ENCODE results near the gene TMEM80. TPM values are rescaled to one million over a fixed set of nuclear protein-coding genes. Genes with fewer than 3 reads are reported as not detected.

Gene TMEM80
- total and polyA plus RNA-seq, 2 experiments from 2014 or later = 26.7 to 35.5 TPM

- peak overlapping the region; percentile 53 for H3K27ac ChIP-seq
- H4K20me1 ChIP-seq (ENCODE audit: insufficient read depth, poor library complexity, severe bottlenecking) = no peaks in the 10 kb centered on the region
- 74% methylated on average over 11 of the region's 11 CpGs for WGBS (ENCODE audit: low lambda C conversion rate, missing lambda C conversion rate)
- no peak overlapping the region for H2AFZ ChIP-seq
- no peaks in the 10 kb centered on the region for H3K27me3 ChIP-seq
- no peak overlapping the region for H3K4me2 ChIP-seq
- no peaks in the 10 kb centered on the region for H3K36me3 ChIP-seq (replicated peaks; ENCODE audit: insufficient read depth, low read depth)
- no peaks in the 10 kb centered on the region for H3K9me2 ChIP-seq (replicated peaks; ENCODE audit: insufficient read depth)
- no peak overlapping the region for H3K4me3 ChIP-seq
- no peak for DNase-seq (ENCODE audit: low spot score)
- H3K4me1 ChIP-seq (ENCODE audit: insufficient read depth) = no peaks in the 10 kb centered on the region
- peaks cover 8% of the 10 kb centered on the region for H3K79me2 ChIP-seq
- TF ChIP-seq CTCF (IDR thresholded peaks at IDR 0.05; ENCODE audit: poor library complexity) (no peak), EZH2 (IDR thresholded peaks at IDR 0.05; ENCODE audit: borderline replicate concordance) (no peak), EZH2phosphoT487 (IDR thresholded peaks at IDR 0.05; ENCODE audit: low read depth, severe bottlenecking, unreplicated experiment) (no peak)
- H3K9me3 ChIP-seq (ENCODE audit: low read depth) = no peaks in the 10 kb centered on the region
These were observed 29.8 kb upstream of the TMEM80 start for GRCh38 chr11:665704-666281.

GRCh38 chr11:673866-674265, 21.8 kb upstream of the TMEM80 start:
- H3K9me2 ChIP-seq (replicated peaks; ENCODE audit: insufficient read depth) = no peaks in the 10 kb centered on the region
- WGBS (ENCODE audit: low lambda C conversion rate, missing lambda C conversion rate) = 97% methylated on average over 8 of the region's 8 CpGs
- no peak overlapping the region for H3K27ac ChIP-seq
- TF ChIP-seq EZH2 (IDR thresholded peaks at IDR 0.05; ENCODE audit: borderline replicate concordance) = no peak
- TF ChIP-seq EZH2phosphoT487 (IDR thresholded peaks at IDR 0.05; ENCODE audit: low read depth, severe bottlenecking, unreplicated experiment) = no peak
- TF ChIP-seq CTCF (IDR thresholded peaks at IDR 0.05; ENCODE audit: poor library complexity) = no peak
- H3K4me1 ChIP-seq (ENCODE audit: insufficient read depth) = no peaks in the 10 kb centered on the region
- H2AFZ ChIP-seq = no peak overlapping the region
- H3K36me3 ChIP-seq (replicated peaks; ENCODE audit: insufficient read depth, low read depth) = no peaks in the 10 kb centered on the region
- no peaks in the 10 kb centered on the region for H3K9me3 ChIP-seq (ENCODE audit: low read depth)
- H3K4me2 ChIP-seq = no peak overlapping the region
- DNase-seq (ENCODE audit: low spot score) = no peak
- H4K20me1 ChIP-seq (ENCODE audit: insufficient read depth, poor library complexity, severe bottlenecking) = no peaks in the 10 kb centered on the region
- H3K27me3 ChIP-seq = no peaks in the 10 kb centered on the region
- no peak overlapping the region for H3K4me3 ChIP-seq
- no peaks in the 10 kb centered on the region for H3K79me2 ChIP-seq

- no peaks in the 10 kb centered on the region for H3K9me3 ChIP-seq (ENCODE audit: low read depth)
- H3K9me2 ChIP-seq (replicated peaks; ENCODE audit: insufficient read depth) = no peaks in the 10 kb centered on the region
- no peaks in the 10 kb centered on the region for H3K27me3 ChIP-seq
- H3K4me2 ChIP-seq = no peak overlapping the region
- TF ChIP-seq CTCF (IDR thresholded peaks at IDR 0.05; ENCODE audit: poor library complexity) = no peak
- no peak for TF ChIP-seq EZH2phosphoT487 (IDR thresholded peaks at IDR 0.05; ENCODE audit: low read depth, severe bottlenecking, unreplicated experiment)
- TF ChIP-seq EZH2 (IDR thresholded peaks at IDR 0.05; ENCODE audit: borderline replicate concordance) = no peak
- H4K20me1 ChIP-seq (ENCODE audit: insufficient read depth, poor library complexity, severe bottlenecking) = no peaks in the 10 kb centered on the region
- DNase-seq (ENCODE audit: low spot score) = no peak
- H2AFZ ChIP-seq = no peak overlapping the region
- no peak overlapping the region for H3K4me3 ChIP-seq
- WGBS (ENCODE audit: low lambda C conversion rate, missing lambda C conversion rate) = 98% methylated on average over 17 of the region's 17 CpGs
- H3K4me1 ChIP-seq (ENCODE audit: insufficient read depth) = no peaks in the 10 kb centered on the region
- H3K79me2 ChIP-seq = no peaks in the 10 kb centered on the region
- no peak overlapping the region for H3K27ac ChIP-seq
- H3K36me3 ChIP-seq (replicated peaks; ENCODE audit: insufficient read depth, low read depth) = no peaks in the 10 kb centered on the region
These were observed 21.2 kb upstream of the TMEM80 start for GRCh38 chr11:674406-674805.

All from hepatocyte (in vitro differentiated cells).